NCI-H2107 treated with DMSO at 0.1 percent for 48 hours (cell line): ENCODE measurements around the gene SLC6A12.
A peak's percentile ranks its signal among the peaks of the same experiment; 100 is the strongest.
"Not testable (repeated sequence)": the region's sequence is repeated elsewhere in the genome, so short reads cannot be mapped to it uniquely, and the experiment has no call there.

Experiments
- DNase-seq: peaks from one replicate; lab custom pipeline; 2025; ENCODE audit not compliant: unreplicated experiment; lab: John Stamatoyannopoulos, UW

Gene SLC6A12

GRCh38 chr12:235967-236366, 22.0 kb upstream of the SLC6A12 start:
- not testable (repeated sequence) for DNase-seq

- DNase-seq: no peak
These were observed 21.0 kb upstream of the SLC6A12 start for GRCh38 chr12:234891-235415.

GRCh38 chr12:234019-234418, 20.1 kb upstream of the SLC6A12 start:
- no peak for DNase-seq

- DNase-seq: peak; percentile 48
These were observed 19.6 kb upstream of the SLC6A12 start for GRCh38 chr12:233615-233968.

GRCh38 chr12:232731-233614, 19.0 kb upstream of the SLC6A12 start:
- DNase-seq: peak; percentile 48

GRCh38 chr12:230925-231671, 17.1 kb upstream of the SLC6A12 start:
- DNase-seq: peak; percentile 75

- DNase-seq: no peak
These were observed 15.7 kb upstream of the SLC6A12 start for GRCh38 chr12:229441-230191.

GRCh38 chr12:228846-229200, 14.9 kb upstream of the SLC6A12 start:
- DNase-seq: no peak

GRCh38 chr12:227923-228845, 14.2 kb upstream of the SLC6A12 start:
- DNase-seq: no peak

GRCh38 chr12:227286-227915, 13.4 kb upstream of the SLC6A12 start:
- DNase-seq: no peak

GRCh38 chr12:226401-226800, 12.4 kb upstream of the SLC6A12 start:
- DNase-seq: no peak

GRCh38 chr12:225012-225411, 11.1 kb upstream of the SLC6A12 start:
- DNase-seq: no peak

GRCh38 chr12:224330-224729, 10.4 kb upstream of the SLC6A12 start:
- DNase-seq: no peak

- no peak for DNase-seq
These were observed 9.9 kb upstream of the SLC6A12 start for GRCh38 chr12:223841-224240.

GRCh38 chr12:221736-222135, 7.8 kb upstream of the SLC6A12 start:
- no peak for DNase-seq

GRCh38 chr12:220946-221550, 7.1 kb upstream of the SLC6A12 start:
- DNase-seq: no peak

- DNase-seq: no peak
These were observed 6.5 kb upstream of the SLC6A12 start for GRCh38 chr12:220491-220890.

- peak; percentile 5 for DNase-seq
These were observed 6.0 kb upstream of the SLC6A12 start for GRCh38 chr12:219891-220352.
